Measurements from ENCODE around the gene SCNN1A.
"Not testable (repeated sequence)": the region's sequence is repeated elsewhere in the genome, so short reads cannot be mapped to it uniquely, and the experiment has no call there.

- not testable (repeated sequence) for TF ChIP-seq EZH2 (IDR thresholded peaks at IDR 0.05; ENCODE audit: borderline replicate concordance, insufficient read depth, low read depth, low read length, poor library complexity, severe bottlenecking); CTCF (IDR thresholded peaks at IDR 0.05)
Observed at GRCh38 chr12:6338536-6338935, 36.8 kb downstream of the SCNN1A start.

All from B cell (primary cell).